Activated T-helper 17 cell treated with anti-CD3 and anti-CD28 coated beads, Interleukin-2, amount 50 U/mL, for 72 hours (primary cell): Measurements from ENCODE around the gene MMADHC. TPM values are rescaled to one million over a fixed set of nuclear protein-coding genes. Genes with fewer than 3 reads are reported as not detected.
A peak's percentile ranks its signal among the peaks of the same experiment; 100 is the strongest.

Experiments used
- ATAC-seq: fragments of 150-1000 bp; cut with Tn5 transposase; replicated peaks from 2 replicates; pipeline ENCODE4 v1.10.0; 2021; ENCODE audit warnings: mild to moderate bottlenecking, moderate library complexity
- H3K27ac Mint-ChIP-seq: one replicate; pipeline ENCODE4 v1.8.0; 2022; ENCODE audit warnings: mixed read lengths
- H3K27me3 Mint-ChIP-seq: one replicate; pipeline ENCODE4 v1.8.0; 2022; ENCODE audit warnings: mixed read lengths
- H3K36me3 Mint-ChIP-seq: one replicate; pipeline ENCODE4 v1.8.0; 2022; ENCODE audit warnings: low read depth, mild to moderate bottlenecking, mixed read lengths
- H3K4me1 Mint-ChIP-seq: one replicate; pipeline ENCODE4 v1.8.0; 2022; ENCODE audit warnings: mixed read lengths
- H3K4me3 Mint-ChIP-seq: one replicate; pipeline ENCODE4 v1.8.0; 2022; ENCODE audit warnings: mild to moderate bottlenecking, mixed read lengths
- H3K9me3 Mint-ChIP-seq: one replicate; pipeline ENCODE4 v1.8.0; 2022; ENCODE audit warnings: mixed read lengths
- total RNA-seq, 2 donors: library from RNA; stranded (reverse); gene quantifications; one replicate each; pipeline ENCODE4 v1.2.3, GENCODE V29; 2022

The MMADHC gene
- total RNA-seq = 100 to 1,000 TPM in 1 of 2 donors, 10 to 100 TPM in 1; 99.4 to 120 TPM

GRCh38 chr2:149587220-149587949 is at the start of gene MMADHC:
Gene MMADHC, minus strand, starts transcription at chr2:149587775. Its CDS starts 678 bp downstream, at chr2:149587097.
- no peaks in the 10 kb centered on the region for H3K9me3 Mint-ChIP-seq
- H3K4me3 Mint-ChIP-seq = peak within 1 kb of the TSS; percentile 100
- peaks cover 20% of the 10 kb centered on the region for H3K4me1 Mint-ChIP-seq
- H3K27ac Mint-ChIP-seq = peak within 1 kb of the TSS; percentile 100
- peaks cover 10% of the 10 kb centered on the region for H3K27me3 Mint-ChIP-seq
- ATAC-seq = peak; percentile 99
- peaks cover 55% of the 10 kb centered on the region for H3K36me3 Mint-ChIP-seq

GRCh38 chr2:149634103-149634502 is 46.5 kb upstream of the MMADHC start:
- ATAC-seq = no peak
- H3K9me3 Mint-ChIP-seq = peaks cover 3% of the 10 kb centered on the region

GRCh38 chr2:149630445-149630844 is 42.9 kb upstream of the MMADHC start:
- H3K4me1 Mint-ChIP-seq = no peaks in the 10 kb centered on the region
- no peaks in the 10 kb centered on the region for H3K36me3 Mint-ChIP-seq
- H3K4me3 Mint-ChIP-seq = no peak overlapping the region
- no peaks in the 10 kb centered on the region for H3K9me3 Mint-ChIP-seq
- no peak overlapping the region for H3K27ac Mint-ChIP-seq
- no peak for ATAC-seq
- no peaks in the 10 kb centered on the region for H3K27me3 Mint-ChIP-seq

More at GRCh38 chr2:149634103-149634502, 46.5 kb upstream of the MMADHC start:
- Mint-ChIP-seq H3K27ac (no peak overlapping the region), H3K4me1 (no peaks in the 10 kb centered on the region), H3K36me3 (no peaks in the 10 kb centered on the region), H3K4me3 (no peak overlapping the region), H3K27me3 (peaks cover 3% of the 10 kb centered on the region)

GRCh38 chr2:149629026-149629425 is 41.5 kb upstream of the MMADHC start:
- no peak overlapping the region for H3K27ac Mint-ChIP-seq
- H3K4me1 Mint-ChIP-seq = no peaks in the 10 kb centered on the region
- no peak for ATAC-seq
- H3K4me3 Mint-ChIP-seq = no peak overlapping the region
- peaks cover 9% of the 10 kb centered on the region for H3K27me3 Mint-ChIP-seq
- no peaks in the 10 kb centered on the region for H3K9me3 Mint-ChIP-seq
- H3K36me3 Mint-ChIP-seq = no peaks in the 10 kb centered on the region

GRCh38 chr2:149627111-149627801 is 39.7 kb upstream of the MMADHC start:
- Mint-ChIP-seq H3K27ac (no peak overlapping the region), H3K4me3 (no peak overlapping the region), H3K9me3 (no peaks in the 10 kb centered on the region), H3K27me3 (peaks cover 9% of the 10 kb centered on the region), H3K36me3 (no peaks in the 10 kb centered on the region), H3K4me1 (no peaks in the 10 kb centered on the region)
- ATAC-seq = no peak

GRCh38 chr2:149625671-149626070 is 38.1 kb upstream of the MMADHC start:
- Mint-ChIP-seq H3K4me1 (no peaks in the 10 kb centered on the region), H3K27me3 (peaks cover 12% of the 10 kb centered on the region), H3K9me3 (no peaks in the 10 kb centered on the region), H3K27ac (no peak overlapping the region), H3K4me3 (no peak overlapping the region), H3K36me3 (no peaks in the 10 kb centered on the region)
- no peak for ATAC-seq

GRCh38 chr2:149625271-149625670 is 37.7 kb upstream of the MMADHC start:
- H3K36me3 Mint-ChIP-seq = no peaks in the 10 kb centered on the region
- H3K27ac Mint-ChIP-seq = no peak overlapping the region
- no peak for ATAC-seq

GRCh38 chr2:149622343-149622742 is 34.8 kb upstream of the MMADHC start:
- ATAC-seq = no peak
- no peaks in the 10 kb centered on the region for H3K4me1 Mint-ChIP-seq
- no peak overlapping the region for H3K4me3 Mint-ChIP-seq

More at GRCh38 chr2:149625271-149625670, 37.7 kb upstream of the MMADHC start:
- peaks cover 16% of the 10 kb centered on the region for H3K27me3 Mint-ChIP-seq
- H3K4me3 Mint-ChIP-seq = no peak overlapping the region
- H3K9me3 Mint-ChIP-seq = no peaks in the 10 kb centered on the region
- no peaks in the 10 kb centered on the region for H3K4me1 Mint-ChIP-seq

GRCh38 chr2:149617476-149617875 is 29.9 kb upstream of the MMADHC start:
- Mint-ChIP-seq H3K27me3 (peaks cover 27% of the 10 kb centered on the region), H3K4me1 (no peaks in the 10 kb centered on the region), H3K4me3 (no peak overlapping the region), H3K27ac (no peak overlapping the region), H3K9me3 (no peaks in the 10 kb centered on the region), H3K36me3 (no peaks in the 10 kb centered on the region)
- no peak for ATAC-seq

More at GRCh38 chr2:149622343-149622742, 34.8 kb upstream of the MMADHC start:
- Mint-ChIP-seq H3K36me3 (no peaks in the 10 kb centered on the region), H3K27ac (no peak overlapping the region), H3K27me3 (peaks cover 29% of the 10 kb centered on the region), H3K9me3 (no peaks in the 10 kb centered on the region)

- ATAC-seq = no peak
These were observed 29.3 kb upstream of the MMADHC start for GRCh38 chr2:149616681-149617456.

GRCh38 chr2:149613704-149614103 is 26.1 kb upstream of the MMADHC start:
- Mint-ChIP-seq H3K9me3 (no peaks in the 10 kb centered on the region), H3K36me3 (no peaks in the 10 kb centered on the region), H3K4me1 (no peaks in the 10 kb centered on the region), H3K27me3 (peaks cover 11% of the 10 kb centered on the region), H3K27ac (no peak overlapping the region), H3K4me3 (no peak overlapping the region)
- no peak for ATAC-seq

More at GRCh38 chr2:149616681-149617456, 29.3 kb upstream of the MMADHC start:
- Mint-ChIP-seq H3K36me3 (no peaks in the 10 kb centered on the region), H3K9me3 (no peaks in the 10 kb centered on the region), H3K27me3 (peaks cover 27% of the 10 kb centered on the region), H3K4me3 (no peak overlapping the region), H3K4me1 (no peaks in the 10 kb centered on the region), H3K27ac (no peak overlapping the region)

- no peaks in the 10 kb centered on the region for H3K9me3 Mint-ChIP-seq
- no peak overlapping the region for H3K4me3 Mint-ChIP-seq
- no peak overlapping the region for H3K27ac Mint-ChIP-seq
- H3K27me3 Mint-ChIP-seq = peaks cover 8% of the 10 kb centered on the region
- no peaks in the 10 kb centered on the region for H3K4me1 Mint-ChIP-seq
- ATAC-seq = no peak
- H3K36me3 Mint-ChIP-seq = no peaks in the 10 kb centered on the region
These were observed 24.5 kb upstream of the MMADHC start for GRCh38 chr2:149612122-149612521.

- peaks cover under 1% of the 10 kb centered on the region for H3K27me3 Mint-ChIP-seq
- H3K27ac Mint-ChIP-seq = no peak overlapping the region
- H3K36me3 Mint-ChIP-seq = no peaks in the 10 kb centered on the region
- ATAC-seq = no peak
- H3K4me1 Mint-ChIP-seq = peaks cover 2% of the 10 kb centered on the region
- H3K4me3 Mint-ChIP-seq = no peak overlapping the region
- H3K9me3 Mint-ChIP-seq = no peaks in the 10 kb centered on the region
These were observed 23.7 kb upstream of the MMADHC start for GRCh38 chr2:149611100-149611820.

- Mint-ChIP-seq H3K9me3 (no peaks in the 10 kb centered on the region), H3K27ac (no peak overlapping the region), H3K4me1 (peaks cover 9% of the 10 kb centered on the region), H3K27me3 (no peaks in the 10 kb centered on the region), H3K36me3 (no peaks in the 10 kb centered on the region), H3K4me3 (no peak overlapping the region)
- ATAC-seq = no peak
These were observed 18.8 kb upstream of the MMADHC start for GRCh38 chr2:149606251-149606811.
